Endometrial microvascular endothelial cells (primary cell): ENCODE data around the gene BPI. TPM values are rescaled to one million over a fixed set of nuclear protein-coding genes. Genes with fewer than 3 reads are reported as not detected.

ENCODE experiments used
- in situ Hi-C: cut with HindIII; loops from 2 replicates; pipeline ENCODE4 v1.10.0; 2017; ENCODE audit warnings: low sequenced_read_pairs, low pct_unique_long_range_greater_than_20kb; ENCODE audit errors: inconsistent ontology term
- total RNA-seq: library from RNA; depleted of rRNA; stranded (reverse); fragments of >200 nt; gene quantifications from one replicate; pipeline ENCODE4 v1.2.3, GENCODE V29; 2015; ENCODE audit errors: inconsistent ontology term

The BPI gene
- total RNA-seq, 1 donor from 2014 or later: not detected

- in situ Hi-C loops: no loop called here
Observed at GRCh38 chr20:38383147-38383546, 79.2 kb downstream of the BPI start.

- in situ Hi-C loops: no loop called here
Observed at GRCh38 chr20:38386004-38386403, 82.0 kb downstream of the BPI start.

GRCh38 chr20:38386851-38387250 is 82.9 kb downstream of the BPI start:
- in situ Hi-C loops: no loop called here

Other genes with a start within 250 kb of the BPI start
- gene TGM2, start 138.9 kb upstream of the BPI start, total RNA-seq: 741 TPM
- gene KIAA1755, start 43.4 kb upstream of the BPI start, total RNA-seq: 1.0 TPM
- gene LBP, start 42.3 kb downstream of the BPI start, total RNA-seq: not detected
- gene SNHG17, start 131.2 kb downstream of the BPI start, total RNA-seq: 14.3 TPM
- gene RALGAPB, start 168.7 kb downstream of the BPI start, total RNA-seq: 24.3 TPM